HFFc6 (cell line): ENCODE data around the gene IMMP2L. TPM values are rescaled to one million over a fixed set of nuclear protein-coding genes. Genes with fewer than 3 reads are reported as not detected.

Experiments
- DNase-seq: peaks from one replicate; pipeline ENCODE4 v3.0.0-alpha.2; 2018
- H3K27ac Mint-ChIP-seq: 2 replicates; pipeline ENCODE4 v1.8.0; 2020; ENCODE audit warnings: mild to moderate bottlenecking, mixed read lengths
- H3K27me3 Mint-ChIP-seq: 2 replicates; pipeline ENCODE4 v1.8.0; 2021; ENCODE audit warnings: mild to moderate bottlenecking, moderate library complexity, mixed read lengths; ENCODE audit not compliant: insufficient read depth
- H3K36me3 Mint-ChIP-seq: 2 replicates; pipeline ENCODE4 v1.8.0; 2021; ENCODE audit warnings: low read depth, mixed read lengths
- H3K4me1 Mint-ChIP-seq: 2 replicates; pipeline ENCODE4 v1.8.0; 2020; ENCODE audit warnings: low read depth, mixed read lengths
- H3K4me3 Mint-ChIP-seq: 2 replicates; pipeline ENCODE4 v1.8.0; 2020; ENCODE audit warnings: mild to moderate bottlenecking, moderate library complexity, mixed read lengths
- H3K9me3 Mint-ChIP-seq: 2 replicates; pipeline ENCODE4 v1.8.0; 2020; ENCODE audit warnings: mild to moderate bottlenecking, mixed read lengths
- total RNA-seq, 6 experiments: library from RNA; stranded (reverse); fragmentation: NEBNext Ultra II Directional; extraction: Animal tissue kit (Norgen Biotek cat#: 25700); gene quantifications; 2 replicates in 1 of 6; 3 replicates in 5 of 6; pipeline ENCODE4 v1.2.3, GENCODE V29; 2021
- TF ChIP-seq, protein P1 (sequence below): fragments of 200-600 bp; sonication (generic); IDR thresholded peaks from 2 replicates; pipeline ENCODE4 v1.5.0; 2021; ENCODE audit warnings: antibody characterized with exemption, mild to moderate bottlenecking

The IMMP2L gene
- total RNA-seq, 6 experiments from 2014 or later = 7.2 to 13.6 (median 10.1) TPM

DNA sequence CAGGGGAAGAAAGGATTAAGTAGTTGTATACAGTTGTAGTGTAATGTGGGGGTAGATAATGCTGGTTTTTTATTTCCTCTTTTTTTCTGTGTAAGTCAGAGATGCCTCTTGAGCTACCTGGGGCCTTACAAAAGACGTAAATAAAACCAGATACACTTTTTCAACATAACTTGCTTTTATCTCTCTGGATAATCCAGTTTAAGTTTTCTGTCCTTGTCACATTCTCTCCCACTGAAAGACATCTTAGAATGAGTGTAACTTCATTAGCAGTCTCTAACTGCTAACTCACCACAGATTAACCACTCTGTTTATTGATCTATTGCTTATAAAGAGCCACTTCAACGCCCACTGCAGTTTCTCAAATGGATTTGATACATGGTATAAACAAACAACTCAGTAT is 535.5 kb downstream of the IMMP2L start:
- Mint-ChIP-seq H3K9me3 (no peaks in the 10 kb centered on the region), H3K4me1 (peaks cover 69% of the 10 kb centered on the region), H3K27ac (no peak overlapping the region), H3K27me3 (no peaks in the 10 kb centered on the region), H3K4me3 (peak overlapping the region; percentile 17; the same call in 1 of the 2 replicates), H3K36me3 (peaks cover 2% of the 10 kb centered on the region; the same call in 1 of the 2 replicates)
- TF ChIP-seq, protein P1, sequence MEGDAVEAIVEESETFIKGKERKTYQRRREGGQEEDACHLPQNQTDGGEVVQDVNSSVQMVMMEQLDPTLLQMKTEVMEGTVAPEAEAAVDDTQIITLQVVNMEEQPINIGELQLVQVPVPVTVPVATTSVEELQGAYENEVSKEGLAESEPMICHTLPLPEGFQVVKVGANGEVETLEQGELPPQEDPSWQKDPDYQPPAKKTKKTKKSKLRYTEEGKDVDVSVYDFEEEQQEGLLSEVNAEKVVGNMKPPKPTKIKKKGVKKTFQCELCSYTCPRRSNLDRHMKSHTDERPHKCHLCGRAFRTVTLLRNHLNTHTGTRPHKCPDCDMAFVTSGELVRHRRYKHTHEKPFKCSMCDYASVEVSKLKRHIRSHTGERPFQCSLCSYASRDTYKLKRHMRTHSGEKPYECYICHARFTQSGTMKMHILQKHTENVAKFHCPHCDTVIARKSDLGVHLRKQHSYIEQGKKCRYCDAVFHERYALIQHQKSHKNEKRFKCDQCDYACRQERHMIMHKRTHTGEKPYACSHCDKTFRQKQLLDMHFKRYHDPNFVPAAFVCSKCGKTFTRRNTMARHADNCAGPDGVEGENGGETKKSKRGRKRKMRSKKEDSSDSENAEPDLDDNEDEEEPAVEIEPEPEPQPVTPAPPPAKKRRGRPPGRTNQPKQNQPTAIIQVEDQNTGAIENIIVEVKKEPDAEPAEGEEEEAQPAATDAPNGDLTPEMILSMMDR = no peak
- DNase-seq = no peak

DNA sequence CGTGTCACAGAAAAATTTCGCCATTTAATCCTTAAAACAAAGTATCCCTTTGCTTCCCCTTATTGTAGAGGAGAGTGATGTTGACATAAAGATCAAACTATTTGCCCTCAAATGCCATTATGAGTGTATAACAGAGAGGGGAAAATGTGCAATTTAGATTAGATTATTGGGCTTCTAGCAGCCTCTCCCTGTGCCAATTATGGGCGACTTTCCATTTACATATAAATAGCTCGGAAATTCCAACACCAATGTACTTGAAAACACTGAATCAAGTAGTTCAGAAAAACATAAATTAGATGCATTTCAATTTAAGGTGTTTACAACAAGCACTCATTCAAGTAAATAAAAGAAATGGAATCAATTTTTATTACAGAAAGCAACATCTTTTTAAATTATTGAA is 535.9 kb downstream of the IMMP2L start:
- H3K9me3 Mint-ChIP-seq = no peaks in the 10 kb centered on the region
- no peak for DNase-seq
- no peaks in the 10 kb centered on the region for H3K27me3 Mint-ChIP-seq
- H3K4me1 Mint-ChIP-seq = peaks cover 70% of the 10 kb centered on the region
- no peak overlapping the region; the same call in 1 of the 2 replicates for H3K4me3 Mint-ChIP-seq
- TF ChIP-seq, protein P1 = no peak
- H3K27ac Mint-ChIP-seq = no peak overlapping the region
- peaks cover 3% of the 10 kb centered on the region; the same call in 1 of the 2 replicates for H3K36me3 Mint-ChIP-seq

DNA sequence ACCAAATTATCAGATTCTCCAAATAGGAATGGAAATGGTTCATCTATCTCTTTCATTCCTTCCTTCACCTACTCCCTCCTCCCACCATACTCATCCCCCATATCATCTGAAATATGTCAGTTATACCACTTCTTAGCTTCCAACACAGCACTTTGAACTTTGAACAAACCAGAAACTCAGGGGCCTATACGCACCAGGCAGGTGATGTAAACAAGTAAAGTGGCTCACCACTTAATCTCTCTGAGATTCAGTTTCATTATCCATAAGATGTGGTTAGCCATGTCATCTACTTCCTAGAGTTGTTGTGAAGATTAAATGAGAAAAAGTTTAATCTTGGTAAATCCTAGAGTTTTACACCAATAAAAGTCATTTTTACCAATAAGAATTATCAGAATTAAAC is 537.3 kb downstream of the IMMP2L start:
- H3K4me3 Mint-ChIP-seq = no peak overlapping the region

DNA sequence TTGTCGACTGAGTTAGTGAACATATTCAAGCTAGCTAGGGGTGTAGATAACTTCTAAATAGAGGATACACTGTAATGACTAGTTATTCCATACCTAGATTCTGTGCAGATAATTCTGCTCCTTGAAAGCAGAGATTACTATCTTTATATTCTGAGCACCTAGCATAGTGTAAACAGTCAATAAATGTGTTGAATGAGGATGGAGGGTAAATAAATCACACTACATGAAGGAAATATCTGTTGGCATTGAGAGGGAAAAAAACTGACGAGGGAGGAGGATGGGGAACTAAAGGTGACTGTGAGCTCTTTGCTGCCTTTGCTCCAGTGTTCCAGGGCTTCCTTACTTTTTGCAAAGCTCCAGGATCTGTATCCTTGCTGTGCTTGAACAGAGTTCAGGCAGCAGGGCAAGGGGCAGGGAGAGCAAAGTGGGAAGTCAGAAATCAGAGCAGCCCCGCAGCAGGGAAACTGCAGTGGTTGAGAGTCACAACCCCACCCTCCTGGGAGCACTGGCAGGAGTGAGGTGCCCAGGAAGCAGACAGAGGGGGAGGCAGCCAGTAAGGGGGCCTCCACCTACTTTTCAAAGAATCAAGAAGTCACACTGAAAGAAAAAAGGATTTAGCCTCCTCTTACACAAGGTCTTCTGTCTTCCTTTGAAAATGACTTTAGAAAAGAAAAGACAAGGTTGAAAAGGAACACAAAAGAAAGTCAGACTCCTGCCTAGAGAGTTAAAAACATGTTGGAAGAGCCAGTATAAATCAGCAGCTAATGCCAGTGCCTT is 543.1 kb downstream of the IMMP2L start:
- no peak for DNase-seq
- peaks cover 3% of the 10 kb centered on the region; the same call in 1 of the 2 replicates for H3K36me3 Mint-ChIP-seq
- H3K27me3 Mint-ChIP-seq = no peaks in the 10 kb centered on the region
- no peaks in the 10 kb centered on the region for H3K9me3 Mint-ChIP-seq
- peaks cover 45% of the 10 kb centered on the region for H3K4me1 Mint-ChIP-seq
- H3K27ac Mint-ChIP-seq = no peak overlapping the region
- H3K4me3 Mint-ChIP-seq = no peak overlapping the region
- TF ChIP-seq, protein P1 = no peak

More for the DNA sequence above, 537.3 kb downstream of the IMMP2L start:
- H3K27me3 Mint-ChIP-seq = no peaks in the 10 kb centered on the region
- H3K9me3 Mint-ChIP-seq = no peaks in the 10 kb centered on the region
- TF ChIP-seq, protein P1 = no peak
- no peak overlapping the region for H3K27ac Mint-ChIP-seq
- peaks cover 3% of the 10 kb centered on the region; the same call in 1 of the 2 replicates for H3K36me3 Mint-ChIP-seq
- DNase-seq = no peak
- peaks cover 71% of the 10 kb centered on the region for H3K4me1 Mint-ChIP-seq

DNA sequence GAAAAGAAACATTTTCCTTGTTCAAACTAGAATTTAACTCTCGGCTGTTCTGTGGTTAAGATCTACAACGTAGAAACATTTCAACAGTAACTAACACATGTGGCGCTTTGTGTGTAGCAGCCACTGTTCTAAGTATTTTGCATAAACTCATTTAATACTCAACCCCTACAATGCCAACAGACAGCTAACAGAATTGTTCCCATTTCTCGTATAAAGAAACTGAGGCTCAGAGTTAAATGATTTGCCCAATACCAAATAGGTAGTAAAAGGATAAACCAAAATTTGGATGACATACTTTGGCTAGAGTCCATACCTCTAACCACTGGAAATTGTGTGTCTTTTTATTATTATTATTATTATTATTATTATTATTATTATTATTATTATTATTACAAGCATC is 543.8 kb downstream of the IMMP2L start:
- DNase-seq = no peak
- H3K9me3 Mint-ChIP-seq = no peaks in the 10 kb centered on the region
- no peak overlapping the region for H3K4me3 Mint-ChIP-seq
- no peak overlapping the region for H3K27ac Mint-ChIP-seq
- H3K4me1 Mint-ChIP-seq = peaks cover 46% of the 10 kb centered on the region
- H3K36me3 Mint-ChIP-seq = peaks cover 3% of the 10 kb centered on the region; the same call in 1 of the 2 replicates
- TF ChIP-seq, protein P1 = no peak
- no peaks in the 10 kb centered on the region for H3K27me3 Mint-ChIP-seq
